ENCODE data around the gene PCSK4. TPM values are rescaled to one million over a fixed set of nuclear protein-coding genes. Genes with fewer than 3 reads are reported as not detected.

The PCSK4 gene
- total RNA-seq, 1 experiment from 2014 or later: 2.1 TPM

GRCh38 chr19:1466018-1466460, 24.1 kb downstream of the PCSK4 start:
- no peak for DNase-seq (ENCODE audit: low read depth)
- in situ Hi-C loops (cut with HindIII; ENCODE audit: low pct_unique_long_range_greater_than_20kb, low sequenced_read_pairs): no loop called here

DNA sequence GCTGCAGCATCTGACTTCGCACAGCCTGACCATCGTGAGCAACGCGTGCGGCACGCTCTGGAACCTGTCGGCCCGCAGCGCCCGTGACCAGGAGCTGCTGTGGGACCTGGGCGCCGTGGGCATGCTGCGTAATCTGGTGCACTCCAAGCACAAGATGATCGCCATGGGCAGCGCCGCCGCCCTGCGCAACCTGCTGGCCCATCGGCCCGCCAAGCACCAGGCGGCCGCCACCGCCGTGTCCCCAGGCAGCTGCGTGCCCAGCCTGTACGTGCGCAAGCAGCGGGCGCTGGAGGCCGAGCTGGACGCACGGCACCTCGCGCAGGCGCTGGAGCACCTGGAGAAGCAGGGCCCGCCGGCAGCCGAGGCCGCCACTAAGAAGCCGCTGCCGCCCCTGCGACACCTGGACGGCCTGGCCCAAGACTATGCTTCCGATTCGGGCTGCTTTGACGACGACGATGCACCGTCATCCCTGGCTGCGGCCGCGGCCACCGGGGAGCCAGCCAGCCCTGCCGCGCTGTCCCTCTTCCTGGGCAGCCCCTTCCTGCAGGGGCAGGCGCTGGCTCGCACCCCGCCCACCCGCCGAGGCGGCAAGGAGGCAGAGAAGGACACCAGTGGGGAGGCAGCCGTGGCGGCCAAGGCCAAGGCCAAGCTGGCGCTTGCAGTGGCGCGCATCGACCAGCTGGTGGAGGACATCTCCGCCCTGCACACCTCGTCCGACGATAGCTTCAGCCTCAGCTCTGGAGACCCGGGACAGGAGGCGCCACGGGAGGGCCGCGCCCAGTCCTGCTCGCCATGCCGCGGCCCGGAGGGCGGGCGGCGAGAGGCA, 24.7 kb downstream of the PCSK4 start:
- in situ Hi-C loops (cut with HindIII; ENCODE audit: low pct_unique_long_range_greater_than_20kb, low sequenced_read_pairs): no loop called here
- DNase-seq (ENCODE audit: low read depth): no peak

- in situ Hi-C loops (cut with HindIII; ENCODE audit: low pct_unique_long_range_greater_than_20kb, low sequenced_read_pairs): no loop called here
- no peak for DNase-seq (ENCODE audit: low read depth)
These were observed 28.3 kb downstream of the PCSK4 start for GRCh38 chr19:1461862-1462261.

GRCh38 chr19:1460033-1460995, 29.8 kb downstream of the PCSK4 start:
- in situ Hi-C loops (cut with HindIII; ENCODE audit: low pct_unique_long_range_greater_than_20kb, low sequenced_read_pairs): no loop called here
- DNase-seq (ENCODE audit: low read depth): no peak

GRCh38 chr19:1459479-1459878, 30.7 kb downstream of the PCSK4 start:
- no peak for DNase-seq (ENCODE audit: low read depth)
- in situ Hi-C loops (cut with HindIII; ENCODE audit: low pct_unique_long_range_greater_than_20kb, low sequenced_read_pairs): no loop called here

DNA sequence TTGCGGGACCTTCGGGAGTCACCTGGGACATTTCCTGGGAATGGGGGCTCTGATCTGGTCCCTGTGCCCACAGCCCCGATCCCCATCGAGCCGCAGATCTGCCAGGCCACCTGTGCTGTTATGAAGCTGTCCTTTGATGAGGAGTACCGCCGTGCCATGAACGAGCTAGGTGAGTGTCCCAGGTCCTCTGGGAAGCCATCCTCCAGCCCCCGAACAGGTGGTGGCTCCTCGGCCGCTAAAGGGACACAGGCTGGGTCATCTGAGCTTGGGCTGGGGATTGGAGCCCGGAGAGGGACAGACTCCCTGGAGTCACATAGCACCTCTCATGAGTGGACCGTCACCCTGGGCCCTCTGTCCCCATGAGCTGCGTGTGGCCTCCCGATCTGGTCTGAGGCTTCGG, 32.3 kb downstream of the PCSK4 start:
- no peak for DNase-seq (ENCODE audit: low read depth)
- in situ Hi-C loops (cut with HindIII; ENCODE audit: low pct_unique_long_range_greater_than_20kb, low sequenced_read_pairs): no loop called here

GRCh38 chr19:1457031-1457739, 33.0 kb downstream of the PCSK4 start:
- in situ Hi-C loops (cut with HindIII; ENCODE audit: low pct_unique_long_range_greater_than_20kb, low sequenced_read_pairs): no loop called here
- no peak for DNase-seq (ENCODE audit: low read depth)

DNA sequence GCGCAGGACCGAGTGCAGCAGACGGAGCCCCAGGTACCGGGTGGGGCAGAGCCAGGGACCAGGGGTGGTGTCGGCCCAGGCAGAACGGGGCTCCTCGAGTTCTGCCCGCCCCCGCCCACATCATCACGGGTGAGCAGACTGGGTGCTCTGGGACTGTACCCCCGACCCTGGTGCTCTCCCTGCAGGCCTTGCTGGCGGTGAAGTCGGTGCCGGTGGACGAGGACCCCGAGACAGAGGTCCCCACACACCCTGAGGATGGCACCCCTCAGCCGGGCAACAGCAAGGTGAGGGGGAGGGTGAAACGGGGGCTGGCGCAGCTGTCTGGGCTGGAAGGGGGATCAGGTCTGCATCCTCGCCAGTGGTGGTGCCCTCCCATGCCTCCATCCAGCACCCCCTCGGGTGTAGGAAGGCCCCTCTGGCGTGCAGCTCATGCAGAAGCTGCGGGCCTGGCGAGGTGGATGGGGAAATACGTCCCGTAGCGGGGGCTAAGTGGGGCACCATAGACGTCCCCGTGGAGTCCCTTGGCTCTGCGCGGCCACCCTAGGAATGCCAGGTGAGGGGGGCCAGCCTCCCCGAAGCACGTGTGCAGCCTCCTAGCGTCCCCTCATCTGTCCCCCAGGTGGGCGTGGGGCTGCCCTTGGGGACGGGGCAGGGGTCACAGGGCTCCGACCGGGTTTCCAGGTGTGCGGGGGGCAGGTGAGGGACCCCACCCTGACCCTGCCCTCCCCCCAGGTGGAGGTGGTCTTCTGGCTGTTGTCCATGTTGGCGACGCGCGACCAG, 33.8 kb downstream of the PCSK4 start:
- DNase-seq (ENCODE audit: low read depth): no peak
- in situ Hi-C loops (cut with HindIII; ENCODE audit: low pct_unique_long_range_greater_than_20kb, low sequenced_read_pairs): no loop called here

DNA sequence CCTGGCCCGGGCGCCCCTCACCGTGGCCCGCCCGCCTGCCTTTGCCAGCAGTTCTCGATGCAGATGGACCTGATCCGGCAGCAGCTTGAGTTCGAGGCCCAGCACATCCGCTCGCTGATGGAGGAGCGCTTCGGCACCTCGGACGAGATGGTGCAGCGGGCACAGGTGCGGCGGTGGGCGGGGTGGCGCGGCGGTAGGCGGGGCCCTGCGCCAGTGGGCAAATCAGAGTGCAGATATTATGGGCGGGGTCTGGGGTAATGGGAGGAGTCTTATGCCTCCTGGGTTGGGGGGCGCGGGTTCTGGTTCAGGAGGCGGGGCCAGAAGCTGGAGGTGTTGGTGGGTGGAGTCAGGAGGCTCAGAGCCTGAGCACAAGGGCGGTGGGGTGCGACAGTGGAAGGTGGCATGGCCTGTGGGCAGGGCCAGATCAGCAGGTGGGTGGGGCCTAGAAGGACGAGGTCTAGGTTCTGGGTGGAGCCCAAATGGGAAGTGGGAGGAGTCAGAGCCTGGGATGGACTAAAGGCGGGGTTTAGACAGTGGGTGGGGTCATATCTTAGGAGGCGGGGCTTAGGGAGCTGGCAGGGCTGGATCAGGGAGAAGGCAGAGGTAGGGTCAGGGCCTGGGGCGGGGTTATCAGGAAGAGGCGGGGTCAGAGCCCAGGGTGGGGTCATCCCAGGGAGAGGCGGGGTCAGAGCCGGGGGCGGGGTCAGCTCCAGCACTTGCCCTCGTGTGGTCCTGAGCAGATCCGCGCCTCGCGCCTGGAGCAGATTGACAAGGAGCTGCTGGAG, 34.6 kb downstream of the PCSK4 start:
- in situ Hi-C loops (cut with HindIII; ENCODE audit: low pct_unique_long_range_greater_than_20kb, low sequenced_read_pairs): no loop called here
- DNase-seq (ENCODE audit: low read depth): peak; percentile 78

DNA sequence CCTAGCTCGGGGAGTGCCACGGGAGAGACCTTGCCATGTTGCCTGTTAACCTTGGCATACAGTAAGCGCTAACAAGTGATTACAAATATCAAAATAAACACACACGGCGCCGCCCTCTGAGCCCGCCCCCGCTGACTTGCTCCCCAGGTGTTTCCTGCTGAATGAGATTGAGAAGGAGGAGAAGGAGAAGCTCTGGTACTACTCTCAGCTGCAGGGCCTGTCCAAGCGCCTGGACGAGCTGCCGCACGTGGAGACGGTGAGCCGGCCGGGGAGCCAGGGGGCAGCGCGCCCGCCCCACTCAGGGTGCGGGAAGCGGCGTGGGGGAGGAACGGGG, 35.2 kb downstream of the PCSK4 start:
- in situ Hi-C loops (cut with HindIII; ENCODE audit: low pct_unique_long_range_greater_than_20kb, low sequenced_read_pairs): no loop called here
- DNase-seq (ENCODE audit: low read depth): no peak

GRCh38 chr19:1453525-1454364, 36.4 kb downstream of the PCSK4 start:
- DNase-seq (ENCODE audit: low read depth): no peak
- in situ Hi-C loops (cut with HindIII; ENCODE audit: low pct_unique_long_range_greater_than_20kb, low sequenced_read_pairs): no loop called here

DNA sequence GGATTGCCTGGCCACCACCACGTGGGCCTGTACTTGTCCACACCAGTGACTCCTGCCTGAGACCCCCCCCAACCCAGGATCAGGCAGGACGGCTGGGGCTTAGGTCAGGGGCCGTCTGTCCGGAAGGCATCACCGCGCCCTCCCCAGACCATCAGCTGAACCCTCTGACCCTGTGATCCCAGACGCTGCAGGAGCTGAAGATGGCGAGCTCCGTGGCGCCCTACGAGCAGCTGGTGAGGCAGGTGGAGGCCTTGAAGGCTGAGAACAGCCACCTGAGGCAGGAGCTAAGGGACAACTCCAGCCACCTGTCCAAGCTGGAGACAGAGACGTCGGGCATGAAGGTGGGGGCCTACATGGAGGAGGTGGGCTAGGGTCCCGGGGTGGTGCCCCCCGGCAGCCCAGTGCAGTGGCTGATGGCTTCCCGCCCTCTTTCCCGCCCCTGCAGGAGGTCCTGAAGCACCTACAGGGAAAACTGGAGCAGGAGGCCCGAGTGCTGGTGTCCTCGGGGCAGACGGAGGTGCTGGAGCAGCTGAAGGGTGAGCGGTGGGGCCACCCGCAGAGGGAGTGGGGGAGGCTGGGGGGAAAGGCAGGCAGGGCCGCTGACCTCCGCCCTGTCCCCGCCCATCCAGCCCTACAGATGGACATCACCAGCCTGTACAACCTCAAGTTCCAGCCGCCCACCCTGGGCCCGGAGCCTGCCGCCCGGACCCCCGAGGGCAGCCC, 37.2 kb downstream of the PCSK4 start:
- no peak for DNase-seq (ENCODE audit: low read depth)
- in situ Hi-C loops (cut with HindIII; ENCODE audit: low pct_unique_long_range_greater_than_20kb, low sequenced_read_pairs): no loop called here

DNA sequence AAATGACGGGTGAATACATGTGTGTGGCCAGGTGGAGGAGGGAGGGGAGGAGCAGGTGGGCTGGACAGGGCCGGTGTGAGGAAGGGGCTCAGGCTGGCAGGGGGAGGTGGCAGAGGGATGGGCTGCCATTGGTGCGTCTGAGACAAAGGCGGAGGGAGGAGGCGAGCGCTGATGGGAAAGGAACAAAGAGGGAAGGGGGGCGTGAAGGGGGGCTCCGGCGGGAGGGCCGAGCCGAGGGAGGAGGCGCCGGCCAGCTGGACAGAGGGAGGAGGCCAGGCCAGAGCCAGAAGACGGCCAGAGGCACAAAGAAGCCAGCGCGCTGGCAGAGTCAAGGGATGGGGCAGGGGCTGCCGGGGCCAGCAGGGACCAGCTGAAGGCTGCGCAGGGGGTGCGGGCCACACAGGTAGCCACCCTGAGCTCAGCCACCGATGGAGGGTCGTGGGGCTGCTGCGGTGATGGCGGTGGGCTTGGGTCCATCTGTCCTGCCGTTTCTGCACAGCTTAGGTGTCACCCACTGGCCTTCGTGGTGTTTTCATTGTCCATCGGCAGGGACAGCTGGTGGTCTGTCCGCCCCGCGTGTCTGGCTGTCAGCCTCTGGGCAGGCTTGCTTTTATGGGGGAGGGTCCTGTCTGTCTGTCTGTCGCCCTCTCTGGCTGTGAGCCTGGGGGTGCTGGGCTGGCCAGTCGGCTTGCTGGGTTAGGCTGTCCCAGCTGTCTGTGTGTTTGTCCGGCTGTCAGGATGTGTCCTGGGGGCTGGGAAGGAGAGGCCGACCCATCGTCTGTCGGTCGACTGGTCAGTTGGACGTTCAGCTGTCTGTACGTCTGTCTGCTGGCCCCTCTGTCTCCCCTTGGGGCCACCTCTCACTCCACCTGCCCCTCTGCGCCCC, 38.0 kb downstream of the PCSK4 start:
- in situ Hi-C loops (cut with HindIII; ENCODE audit: low pct_unique_long_range_greater_than_20kb, low sequenced_read_pairs): no loop called here
- DNase-seq (ENCODE audit: low read depth): no peak

DNA sequence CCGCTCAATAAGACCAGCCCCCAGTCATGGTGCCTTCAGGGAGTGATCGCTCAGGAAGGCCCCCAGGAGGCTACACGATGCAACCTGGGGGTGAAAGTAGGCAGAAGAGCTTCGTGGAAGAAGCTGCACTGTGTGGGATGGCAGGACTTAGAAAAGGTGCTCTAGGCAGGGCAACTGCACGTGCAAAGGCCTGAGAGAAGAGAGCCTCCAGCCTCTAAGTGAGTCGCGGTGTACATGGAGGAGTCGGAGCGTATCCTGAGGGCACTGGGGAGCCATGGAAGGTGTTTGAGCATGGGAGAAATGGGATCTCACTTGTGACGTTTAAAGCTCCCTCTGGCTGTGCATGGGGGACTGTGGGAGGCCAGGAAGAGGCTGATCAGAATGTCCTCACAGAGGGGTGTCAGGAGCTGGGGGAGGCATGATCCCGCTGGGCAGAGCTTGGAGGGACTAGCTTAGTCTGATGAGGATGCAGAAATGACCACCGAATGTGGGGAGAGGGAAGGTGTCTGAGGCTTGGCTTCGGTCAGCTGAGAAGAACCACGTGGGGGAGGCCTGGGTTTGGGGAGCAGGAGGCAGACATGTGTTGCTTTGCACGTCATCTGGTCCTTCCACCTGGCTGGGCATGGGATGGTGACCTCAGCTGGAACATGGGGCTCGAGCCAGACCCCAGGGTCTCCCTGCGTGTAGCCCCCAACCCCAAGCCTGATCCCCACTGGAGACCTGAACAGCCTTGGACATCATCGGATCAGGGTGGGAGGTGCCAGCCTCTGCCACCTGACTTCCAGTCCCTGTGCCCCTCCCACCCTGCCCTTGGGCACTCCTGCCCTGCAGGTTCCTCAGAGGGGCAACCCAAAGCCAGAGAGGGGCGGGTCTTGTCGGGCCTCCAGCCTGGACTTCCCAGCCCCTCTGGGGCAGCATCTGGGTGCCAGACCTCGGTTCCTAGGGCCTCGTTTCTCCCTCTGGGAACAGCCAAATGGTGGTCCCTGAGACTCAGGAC, 39.1 kb downstream of the PCSK4 start:
- in situ Hi-C loops (cut with HindIII; ENCODE audit: low pct_unique_long_range_greater_than_20kb, low sequenced_read_pairs): no loop called here

More for the DNA sequence above, 39.1 kb downstream of the PCSK4 start:
- DNase-seq (ENCODE audit: low read depth): no peak

Data from Caki2 (cell line).